Measurements from ENCODE around the gene RAB37. TPM values are rescaled to one million over a fixed set of nuclear protein-coding genes. Genes with fewer than 3 reads are reported as not detected.

RAB37 gene
- total RNA-seq, 1 donor from 2014 or later = 7.4 TPM

- Histone ChIP-seq H3K27me3 (ENCODE audit: low read depth) (no peaks in the 10 kb centered on the region), H3K4me3 (no peak overlapping the region), H3K9me3 (no peaks in the 10 kb centered on the region), H3K4me1 (peaks cover 55% of the 10 kb centered on the region), H3K36me3 (peaks cover 4% of the 10 kb centered on the region), H3K27ac (peak overlapping the region; percentile 50)
- DNase-seq = peak; percentile 85
- TF ChIP-seq, protein P1, sequence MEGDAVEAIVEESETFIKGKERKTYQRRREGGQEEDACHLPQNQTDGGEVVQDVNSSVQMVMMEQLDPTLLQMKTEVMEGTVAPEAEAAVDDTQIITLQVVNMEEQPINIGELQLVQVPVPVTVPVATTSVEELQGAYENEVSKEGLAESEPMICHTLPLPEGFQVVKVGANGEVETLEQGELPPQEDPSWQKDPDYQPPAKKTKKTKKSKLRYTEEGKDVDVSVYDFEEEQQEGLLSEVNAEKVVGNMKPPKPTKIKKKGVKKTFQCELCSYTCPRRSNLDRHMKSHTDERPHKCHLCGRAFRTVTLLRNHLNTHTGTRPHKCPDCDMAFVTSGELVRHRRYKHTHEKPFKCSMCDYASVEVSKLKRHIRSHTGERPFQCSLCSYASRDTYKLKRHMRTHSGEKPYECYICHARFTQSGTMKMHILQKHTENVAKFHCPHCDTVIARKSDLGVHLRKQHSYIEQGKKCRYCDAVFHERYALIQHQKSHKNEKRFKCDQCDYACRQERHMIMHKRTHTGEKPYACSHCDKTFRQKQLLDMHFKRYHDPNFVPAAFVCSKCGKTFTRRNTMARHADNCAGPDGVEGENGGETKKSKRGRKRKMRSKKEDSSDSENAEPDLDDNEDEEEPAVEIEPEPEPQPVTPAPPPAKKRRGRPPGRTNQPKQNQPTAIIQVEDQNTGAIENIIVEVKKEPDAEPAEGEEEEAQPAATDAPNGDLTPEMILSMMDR (IDR thresholded peaks at IDR 0.05) = no peak
- peak; percentile 48 to 76 for ATAC-seq
- intact Hi-C loops (cut with DNase I) = no loop called here
Measured at GRCh38 chr17:74779948-74780400, 42.9 kb downstream of the RAB37 start.

DNA sequence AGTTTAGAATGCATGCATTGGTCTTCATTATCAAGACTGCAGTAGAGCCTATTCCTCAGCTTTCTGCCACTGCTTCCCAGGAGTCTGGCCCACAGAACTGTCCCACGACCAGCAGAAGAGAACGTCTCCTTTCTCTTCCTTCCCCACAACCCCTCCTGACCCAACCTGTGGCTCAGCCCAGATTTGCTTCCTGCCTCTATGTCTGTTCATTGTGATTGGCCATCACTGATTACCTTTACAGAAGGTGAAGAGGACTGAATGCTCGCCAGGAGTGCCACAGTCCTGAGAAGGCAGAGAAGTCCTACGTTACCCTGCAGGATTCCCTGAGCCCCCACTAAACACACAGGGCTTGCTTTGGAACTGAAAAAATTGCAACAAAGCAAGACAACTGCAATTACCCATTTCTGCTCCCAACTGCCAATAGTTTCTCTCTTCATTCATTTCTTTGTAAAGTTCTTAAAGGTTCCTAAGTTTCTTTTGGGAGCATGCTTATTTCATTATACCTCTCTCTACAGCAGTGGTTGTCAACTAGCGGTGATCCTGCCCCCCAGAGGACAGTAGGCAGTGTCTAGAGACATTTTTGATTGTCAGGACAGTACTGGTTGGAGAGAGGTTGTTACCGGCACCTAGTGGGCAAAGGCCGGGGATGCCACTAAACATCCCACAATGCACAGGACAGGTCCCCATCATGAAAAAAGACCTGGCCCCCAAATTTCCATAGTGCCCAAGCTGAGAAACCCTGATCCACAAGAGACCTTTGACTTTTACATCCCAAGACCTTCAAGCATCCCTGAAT lies 43.6 kb downstream of the RAB37 start:
- no peak for DNase-seq
- no peak overlapping the region for H3K4me3 ChIP-seq
- H3K36me3 ChIP-seq = peaks cover 4% of the 10 kb centered on the region
- peaks cover 49% of the 10 kb centered on the region for H3K4me1 ChIP-seq
- no peaks in the 10 kb centered on the region for H3K27me3 ChIP-seq (ENCODE audit: low read depth)
- ATAC-seq = no peak
- no peaks in the 10 kb centered on the region for H3K9me3 ChIP-seq
- H3K27ac ChIP-seq = peak overlapping the region; percentile 50
- intact Hi-C loops (cut with DNase I) = no loop called here
- TF ChIP-seq, protein P1 (IDR thresholded peaks at IDR 0.05) = peak; percentile 27

DNA sequence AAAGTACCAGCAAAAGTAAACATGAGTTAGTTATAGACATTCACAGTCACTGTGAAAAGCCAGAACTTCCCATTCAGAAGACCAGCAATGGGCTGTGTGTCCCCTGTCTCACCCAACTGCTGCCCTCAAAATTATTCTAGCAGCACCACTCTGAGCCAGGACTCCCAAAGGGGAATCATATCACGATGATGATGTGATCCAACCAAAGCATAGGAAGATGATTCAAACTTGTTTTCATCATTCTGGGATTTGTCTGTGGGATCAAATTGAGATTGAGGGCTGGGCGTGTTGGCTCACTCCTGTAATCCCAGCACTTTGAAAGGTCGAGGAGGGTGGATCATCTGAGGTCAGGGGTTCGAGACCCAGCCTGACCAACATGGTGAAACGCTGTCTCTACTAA lies 45.5 kb downstream of the RAB37 start:
- DNase-seq (no peak), ATAC-seq (no peak)
- H3K27ac ChIP-seq = no peak overlapping the region
- no peak overlapping the region for H3K4me3 ChIP-seq
- peaks cover 4% of the 10 kb centered on the region for H3K36me3 ChIP-seq
- intact Hi-C loops (cut with DNase I) = no loop called here
- no peaks in the 10 kb centered on the region for H3K27me3 ChIP-seq (ENCODE audit: low read depth)
- peaks cover 44% of the 10 kb centered on the region for H3K4me1 ChIP-seq
- H3K9me3 ChIP-seq = no peaks in the 10 kb centered on the region
- TF ChIP-seq, protein P1 (IDR thresholded peaks at IDR 0.05) = no peak

- Histone ChIP-seq H3K36me3 (peaks cover 9% of the 10 kb centered on the region), H3K27ac (no peak overlapping the region), H3K4me3 (no peak overlapping the region), H3K27me3 (ENCODE audit: low read depth) (no peaks in the 10 kb centered on the region), H3K9me3 (no peaks in the 10 kb centered on the region), H3K4me1 (peaks cover 27% of the 10 kb centered on the region)
- TF ChIP-seq, protein P1 (IDR thresholded peaks at IDR 0.05) = no peak
- no peak for ATAC-seq
- DNase-seq = no peak
- intact Hi-C loops (cut with DNase I) = no loop called here
Measured at GRCh38 chr17:74784125-74784810, 47.2 kb downstream of the RAB37 start.

DNA sequence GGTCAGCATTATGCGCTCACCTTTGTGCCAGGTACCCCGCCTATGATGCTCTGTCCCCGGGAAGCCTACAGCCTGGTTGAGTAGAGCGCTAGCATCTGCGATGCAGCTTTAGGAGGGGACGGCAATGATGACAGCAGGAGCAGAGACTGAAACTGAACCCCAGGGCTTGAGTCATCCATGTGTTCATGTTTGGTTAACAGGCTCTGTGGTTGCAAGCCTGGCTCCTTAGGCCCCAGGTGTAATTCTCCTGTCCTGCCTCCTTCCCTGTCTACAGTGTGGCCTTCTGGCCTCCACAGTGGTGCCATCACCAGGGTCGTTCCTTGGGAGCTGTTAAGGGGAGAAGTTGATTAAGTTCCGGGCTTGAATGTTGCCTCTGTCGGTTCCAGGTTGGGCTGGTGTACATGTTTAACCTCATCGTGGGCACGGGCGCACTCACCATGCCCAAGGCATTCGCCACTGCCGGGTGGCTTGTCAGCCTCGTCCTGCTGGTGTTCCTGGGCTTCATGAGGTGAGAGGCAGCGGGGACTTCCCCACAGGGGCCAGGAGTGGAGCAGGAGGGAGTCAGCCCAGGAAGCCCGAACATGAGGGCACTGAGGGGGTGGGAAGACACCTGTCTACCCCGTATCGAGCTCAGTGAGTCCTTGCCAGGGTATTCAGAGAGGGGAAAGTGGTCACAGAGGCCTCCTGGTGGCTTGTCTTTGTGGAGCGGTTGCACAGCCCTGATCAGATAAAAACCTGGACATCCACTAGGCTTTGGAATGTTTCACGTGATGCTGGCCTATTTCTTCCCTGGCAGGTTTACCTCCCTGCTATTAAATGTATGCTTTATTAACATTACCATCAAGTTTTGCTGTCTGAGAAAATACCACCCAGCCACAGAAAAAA lies 48.3 kb downstream of the RAB37 start:
- Histone ChIP-seq H3K4me1 (peaks cover 19% of the 10 kb centered on the region), H3K27ac (no peak overlapping the region), H3K36me3 (peaks cover 13% of the 10 kb centered on the region), H3K4me3 (no peak overlapping the region), H3K27me3 (ENCODE audit: low read depth) (no peaks in the 10 kb centered on the region), H3K9me3 (no peaks in the 10 kb centered on the region)
- intact Hi-C loops (cut with DNase I) = no loop called here
- no peak for ATAC-seq
- TF ChIP-seq, protein P1 (IDR thresholded peaks at IDR 0.05) = no peak
- DNase-seq = no peak

All from lower lobe of right lung (tissue), 2 donors.